ENCODE measurements around the gene EXOC7.
"Not testable (repeated sequence)": the region's sequence is repeated elsewhere in the genome, so short reads cannot be mapped to it uniquely, and the experiment has no call there.

Gene EXOC7

GRCh38 chr17:76049836-76050537 is 53.6 kb downstream of the EXOC7 start:
- Histone ChIP-seq H3K4me3 (no peak overlapping the region), H3K27ac (no peak overlapping the region)
- no peak for TF ChIP-seq CTCF (IDR thresholded peaks at IDR 0.05)
- no peak for DNase-seq (ENCODE audit: low spot score)

GRCh38 chr17:76049239-76049638 is 54.3 kb downstream of the EXOC7 start:
- Histone ChIP-seq H3K27ac (no peak overlapping the region), H3K4me3 (no peak overlapping the region)
- DNase-seq (ENCODE audit: low spot score), result no peak
- TF ChIP-seq CTCF (IDR thresholded peaks at IDR 0.05), result no peak

GRCh38 chr17:76048711-76049110 is 54.9 kb downstream of the EXOC7 start:
- no peak overlapping the region for H3K27ac ChIP-seq
- DNase-seq (ENCODE audit: low spot score), result no peak
- no peak for TF ChIP-seq CTCF (IDR thresholded peaks at IDR 0.05)

GRCh38 chr17:76048025-76048605 is 55.5 kb downstream of the EXOC7 start:
- Histone ChIP-seq H3K27ac (no peak overlapping the region), H3K4me3 (no peak overlapping the region)
- TF ChIP-seq CTCF (IDR thresholded peaks at IDR 0.05), result no peak
- DNase-seq (ENCODE audit: low spot score), result no peak

More at GRCh38 chr17:76048711-76049110, 54.9 kb downstream of the EXOC7 start:
- no peak overlapping the region for H3K4me3 ChIP-seq

GRCh38 chr17:76046064-76046463 is 57.5 kb downstream of the EXOC7 start:
- H3K27ac ChIP-seq, result no peak overlapping the region
- no peak overlapping the region for H3K4me3 ChIP-seq
- TF ChIP-seq CTCF (IDR thresholded peaks at IDR 0.05), result no peak
- DNase-seq (ENCODE audit: low spot score), result no peak

GRCh38 chr17:76044475-76045007 is 59.0 kb downstream of the EXOC7 start:
- DNase-seq (ENCODE audit: low spot score); H3K4me3 ChIP-seq; H3K27ac ChIP-seq: not testable (repeated sequence)

- DNase-seq (ENCODE audit: low spot score); H3K27ac ChIP-seq; H3K4me3 ChIP-seq: not testable (repeated sequence)
Measured at GRCh38 chr17:76042868-76043267, 60.7 kb downstream of the EXOC7 start.

GRCh38 chr17:76040376-76040775 is 63.2 kb downstream of the EXOC7 start:
- no peak overlapping the region for H3K4me3 ChIP-seq
- H3K27ac ChIP-seq, result no peak overlapping the region
- DNase-seq (ENCODE audit: low spot score), result no peak
- TF ChIP-seq CTCF (IDR thresholded peaks at IDR 0.05), result no peak

Measured in coronary artery (tissue), 2 donors.